GM18868 (cell line): ENCODE measurements around the gene TOX2.

Experiments
- ATAC-seq: cut with Tn5 transposase; IDR thresholded peaks from one replicate; pipeline ENCODE4 v1.9.1; 2021; ENCODE audit warnings: mild to moderate bottlenecking, moderate library complexity; ENCODE audit not compliant: unreplicated experiment

TOX2 gene, protein sequence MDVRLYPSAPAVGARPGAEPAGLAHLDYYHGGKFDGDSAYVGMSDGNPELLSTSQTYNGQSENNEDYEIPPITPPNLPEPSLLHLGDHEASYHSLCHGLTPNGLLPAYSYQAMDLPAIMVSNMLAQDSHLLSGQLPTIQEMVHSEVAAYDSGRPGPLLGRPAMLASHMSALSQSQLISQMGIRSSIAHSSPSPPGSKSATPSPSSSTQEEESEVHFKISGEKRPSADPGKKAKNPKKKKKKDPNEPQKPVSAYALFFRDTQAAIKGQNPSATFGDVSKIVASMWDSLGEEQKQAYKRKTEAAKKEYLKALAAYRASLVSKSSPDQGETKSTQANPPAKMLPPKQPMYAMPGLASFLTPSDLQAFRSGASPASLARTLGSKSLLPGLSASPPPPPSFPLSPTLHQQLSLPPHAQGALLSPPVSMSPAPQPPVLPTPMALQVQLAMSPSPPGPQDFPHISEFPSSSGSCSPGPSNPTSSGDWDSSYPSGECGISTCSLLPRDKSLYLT

GRCh38 chr20:43914311-43915210 is at the start of gene TOX2:
Gene TOX2, plus strand, starts transcription at chr20:43914852. Its CDS starts 40 bp downstream, at chr20:43914892.
- no peak for ATAC-seq

DNA sequence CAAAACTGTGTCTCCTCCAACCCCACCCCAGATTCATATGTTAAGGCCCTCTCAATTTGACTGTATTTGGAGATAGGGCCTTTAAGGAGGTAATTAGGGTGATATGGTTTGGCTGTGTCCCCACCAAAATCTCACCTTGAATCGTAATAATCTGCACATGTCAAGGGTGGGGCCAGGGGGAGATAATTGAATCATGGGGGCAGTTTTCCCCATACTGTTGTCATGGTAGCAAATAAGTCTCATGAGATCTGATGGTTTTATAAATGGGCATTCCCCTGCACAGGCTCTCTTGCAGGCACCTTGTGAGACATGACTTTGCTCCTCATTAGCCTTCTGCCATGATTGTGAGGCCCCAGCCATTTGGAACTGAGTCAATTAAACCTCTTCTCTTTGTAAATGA is 46.6 kb upstream of the TOX2 start:
- no peak for ATAC-seq

- no peak for ATAC-seq
These were observed 44.2 kb upstream of the TOX2 start for GRCh38 chr20:43870484-43870883.

- ATAC-seq: no peak
These were observed 35.9 kb upstream of the TOX2 start for GRCh38 chr20:43878776-43879175.

DNA sequence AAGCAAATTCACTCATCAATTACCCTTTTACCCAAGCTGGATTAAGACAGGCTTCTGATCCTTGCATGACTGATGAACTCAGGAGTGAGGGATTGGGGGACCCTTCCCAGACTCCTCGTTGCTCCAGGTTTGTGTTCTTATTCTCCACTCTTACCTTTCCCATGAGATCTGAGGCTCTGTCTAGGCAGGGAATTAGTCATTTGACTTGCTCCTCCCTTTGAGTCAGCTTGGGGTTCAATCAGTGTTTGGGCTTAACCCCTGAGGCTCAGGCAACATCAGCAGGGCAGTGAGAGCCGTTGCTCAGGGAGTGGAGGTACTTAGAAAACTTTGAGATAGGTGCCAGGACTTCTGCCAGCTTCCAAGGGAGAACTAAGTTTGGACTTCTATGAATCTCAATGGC is 20.7 kb upstream of the TOX2 start:
- ATAC-seq: no peak

DNA sequence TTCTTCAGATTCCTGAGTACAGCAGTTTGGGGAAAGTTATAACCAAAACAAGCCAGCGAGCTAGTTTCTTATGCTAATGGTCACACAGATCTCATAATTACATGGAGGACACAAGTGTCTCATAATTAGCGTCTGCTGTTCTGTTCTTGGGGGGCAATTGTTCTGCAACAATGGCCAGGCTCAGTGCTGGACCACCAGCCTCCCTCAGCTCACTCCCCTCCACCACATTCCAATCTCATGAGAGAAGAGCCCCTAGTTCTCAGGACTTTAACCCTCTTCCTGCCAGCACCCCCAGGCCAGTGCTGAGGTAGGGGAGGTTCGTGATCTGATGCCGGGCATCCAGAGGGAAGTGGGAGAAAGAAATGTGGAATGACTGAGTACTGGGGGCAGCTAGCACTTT is 20.2 kb upstream of the TOX2 start:
- no peak for ATAC-seq

GRCh38 chr20:43895235-43895634 is 19.4 kb upstream of the TOX2 start:
- ATAC-seq: no peak

DNA sequence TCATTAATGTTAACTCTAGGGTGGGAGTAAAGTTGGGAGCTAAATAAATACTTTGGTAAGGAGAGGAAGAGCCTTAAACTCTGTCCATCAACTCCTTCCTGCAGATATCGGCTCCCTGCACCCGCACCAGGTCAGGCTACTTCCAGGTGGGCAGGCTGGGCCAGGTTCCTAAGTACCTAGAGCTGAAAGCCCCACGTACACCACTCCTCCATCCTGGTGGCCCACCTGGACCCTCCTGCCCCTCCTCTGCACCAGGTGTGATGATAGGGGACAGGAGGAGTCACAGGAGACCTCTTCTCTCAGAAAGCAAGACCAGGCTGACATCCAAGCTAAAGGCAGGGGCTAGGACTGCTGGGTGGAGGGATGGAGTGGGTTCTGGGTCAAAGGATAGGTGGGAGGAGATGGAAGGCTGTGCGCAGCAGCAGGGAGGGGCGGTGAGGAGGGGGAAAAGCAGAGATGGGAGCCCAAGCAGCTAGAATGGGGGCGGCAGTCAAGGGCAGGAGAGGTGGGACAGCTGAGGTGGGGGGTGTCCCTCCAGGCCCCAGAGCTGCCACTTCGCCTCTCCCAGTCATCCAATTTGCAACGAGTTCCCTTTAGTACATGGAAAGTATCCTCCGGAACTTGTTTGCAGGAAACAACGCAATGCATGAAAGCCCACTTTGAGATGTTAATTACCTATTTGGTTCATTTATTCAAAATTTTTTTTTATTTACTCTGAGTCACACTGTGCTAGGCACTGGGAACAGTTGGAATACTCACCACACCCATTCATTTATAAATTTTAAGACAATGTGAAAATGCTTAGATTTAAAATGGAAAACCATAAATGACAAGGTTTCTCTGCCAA is 15.2 kb upstream of the TOX2 start:
- no peak for ATAC-seq

GRCh38 chr20:43900121-43900466 is 14.6 kb upstream of the TOX2 start:
- ATAC-seq: no peak

DNA sequence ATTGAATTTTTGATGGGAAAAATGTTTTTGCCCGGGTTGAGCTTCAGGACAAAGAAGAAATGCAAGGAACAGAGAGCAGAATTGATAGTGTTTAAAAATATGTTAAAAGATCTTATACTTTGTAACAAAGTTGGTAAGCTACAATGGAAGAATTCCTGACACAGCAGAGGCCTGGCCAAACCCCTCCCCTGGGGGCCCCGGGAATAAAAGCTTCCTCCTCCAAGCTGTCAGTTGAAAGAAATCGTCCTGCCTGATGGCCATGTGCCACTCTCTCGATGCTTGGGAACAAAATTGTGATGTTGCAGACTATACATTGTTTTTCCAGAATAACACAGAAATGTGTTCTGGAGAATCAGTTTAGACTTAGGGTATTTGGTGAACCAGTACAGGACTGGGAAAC is 14.2 kb upstream of the TOX2 start:
- no peak for ATAC-seq

GRCh38 chr20:43901296-43901695 is 13.4 kb upstream of the TOX2 start:
- ATAC-seq: no peak

DNA sequence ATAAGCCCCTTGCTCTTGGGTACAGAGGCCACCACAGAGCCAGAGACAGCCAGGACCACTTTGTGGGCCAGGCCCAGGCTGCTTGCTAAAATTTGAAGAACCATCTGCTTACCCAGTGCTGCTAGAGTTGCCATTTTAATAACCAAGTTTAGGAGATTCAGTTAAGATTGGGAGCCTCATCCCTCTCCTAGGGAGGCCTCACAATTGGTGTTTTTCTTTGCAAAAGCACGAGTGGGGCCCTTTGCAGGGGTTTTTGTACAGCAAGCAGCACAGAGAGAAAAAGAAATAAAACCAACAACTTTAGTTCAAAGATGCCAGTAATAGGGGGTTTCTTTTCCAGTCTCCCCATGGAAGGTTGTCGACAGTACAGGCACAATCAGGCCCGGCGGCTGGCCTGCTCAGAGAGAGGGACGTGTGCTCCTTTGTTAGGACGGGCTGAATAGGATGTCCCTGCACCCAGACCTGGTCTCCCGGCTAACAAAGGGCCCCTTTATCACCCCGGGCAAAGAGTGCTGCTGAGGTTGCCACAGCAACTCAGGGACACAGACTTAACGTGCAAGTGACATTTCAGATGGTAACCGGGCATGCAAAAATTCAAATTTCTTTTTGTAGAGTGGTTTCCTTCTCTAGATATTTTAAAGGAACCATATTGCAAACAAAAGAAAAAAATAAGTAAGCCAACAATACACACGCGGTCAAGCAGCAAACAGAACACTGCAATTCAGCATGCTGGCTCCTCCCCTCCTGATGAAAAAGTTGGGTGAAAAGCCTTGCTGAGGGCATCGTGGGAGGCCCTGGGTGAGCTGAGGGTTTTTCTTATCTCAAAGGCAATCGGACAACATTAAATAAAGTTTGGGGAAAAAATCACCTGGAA is 10.5 kb upstream of the TOX2 start:
- ATAC-seq: no peak

DNA sequence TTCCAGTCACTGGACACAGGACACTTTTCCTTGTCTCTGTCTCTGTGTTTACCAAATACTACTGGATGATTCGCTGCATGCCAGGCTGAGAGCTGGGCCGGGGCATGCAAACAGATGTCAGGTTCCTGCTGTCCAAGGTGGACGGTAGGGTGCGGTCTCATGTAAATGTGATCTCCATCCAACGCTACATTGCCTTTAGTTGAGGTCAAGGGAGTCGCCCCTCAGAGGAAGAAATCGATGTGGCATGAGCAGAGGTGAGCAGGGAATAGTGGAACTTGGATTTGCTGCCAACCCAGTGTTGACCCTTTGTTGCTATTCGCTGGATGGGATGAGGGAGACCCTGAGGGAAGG is 9.8 kb upstream of the TOX2 start:
- ATAC-seq: no peak

DNA sequence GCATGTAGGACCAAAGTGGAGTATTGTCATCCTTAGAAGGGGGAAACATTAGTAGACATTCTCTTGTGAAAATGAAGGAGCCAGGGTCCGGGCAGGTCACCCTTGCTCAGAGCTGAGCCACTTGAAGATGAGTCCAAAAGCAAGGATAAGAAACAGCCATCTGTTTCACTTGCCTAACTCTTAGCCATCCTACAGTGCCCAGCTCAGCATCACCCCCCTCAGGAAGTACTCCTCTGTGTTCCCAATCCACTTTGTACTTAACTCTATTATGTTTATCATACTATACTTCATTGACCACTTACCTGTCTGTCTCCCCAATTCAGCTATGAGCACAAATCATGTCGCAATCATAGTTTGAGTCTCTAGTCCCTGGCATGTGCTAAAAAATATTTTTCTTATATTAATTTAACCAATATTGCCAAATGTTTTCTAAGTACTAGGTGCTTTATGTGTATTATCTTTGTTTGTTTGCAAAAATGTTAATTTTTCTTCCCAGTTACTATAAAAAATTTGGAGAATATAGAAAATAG is 8.1 kb upstream of the TOX2 start:
- no peak for ATAC-seq

DNA sequence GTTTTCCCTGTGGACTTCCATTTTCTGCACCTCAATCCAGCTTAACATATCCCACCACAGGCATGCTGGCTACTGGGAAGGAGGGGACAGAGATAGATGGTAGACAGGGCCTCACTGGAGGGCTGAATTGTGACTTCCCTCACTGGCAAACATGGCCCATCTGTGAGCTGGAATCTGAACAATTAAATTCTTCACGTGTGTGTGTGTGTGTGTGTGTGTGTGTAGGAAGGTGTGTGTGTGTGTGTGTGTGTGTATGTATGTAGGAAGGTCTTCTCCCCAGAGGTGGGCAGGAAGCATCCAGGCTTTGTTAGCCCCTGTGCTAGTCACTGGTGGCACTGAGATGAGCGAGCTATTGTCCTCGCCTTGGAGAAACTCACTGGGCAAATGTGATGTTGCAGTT is 5.4 kb upstream of the TOX2 start:
- ATAC-seq: no peak

DNA sequence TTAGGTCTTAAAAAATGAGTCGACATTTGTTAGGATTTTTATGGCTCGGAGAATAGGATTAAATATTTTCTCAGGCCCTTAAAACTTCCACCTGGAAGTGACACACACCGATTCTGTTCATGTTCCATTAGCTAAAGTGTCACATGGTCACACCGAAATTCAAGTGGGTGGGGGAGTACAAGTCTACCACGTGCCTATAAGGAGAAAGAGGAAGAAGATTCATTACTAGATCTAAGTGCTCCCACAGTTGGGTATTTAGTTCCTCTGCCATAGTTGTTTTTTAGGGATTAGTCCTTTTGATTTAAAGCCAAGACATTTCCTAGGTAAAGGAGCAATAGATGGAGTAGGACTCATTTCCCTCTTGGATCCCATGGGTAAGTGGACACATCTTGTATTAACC is 4.9 kb upstream of the TOX2 start:
- no peak for ATAC-seq

DNA sequence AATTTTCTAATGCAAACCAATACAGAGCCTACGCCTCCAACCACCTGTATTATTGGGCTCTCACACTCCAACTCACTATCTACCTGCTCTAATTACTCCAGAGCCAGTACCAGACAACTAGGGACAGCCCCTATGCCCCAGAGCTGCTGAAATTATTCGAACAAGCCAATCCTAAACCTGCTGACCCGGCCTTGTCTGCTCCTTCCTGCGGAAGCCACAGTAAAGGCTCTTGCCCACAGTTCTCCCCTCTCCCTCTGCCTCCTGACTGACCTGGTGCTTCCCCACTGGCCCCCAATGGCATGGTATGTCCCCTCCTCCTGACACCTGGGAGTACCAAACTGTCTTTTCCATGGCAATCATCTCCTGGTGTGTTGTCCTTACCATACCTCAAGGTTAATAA is 4.1 kb upstream of the TOX2 start:
- no peak for ATAC-seq

- ATAC-seq: no peak
These were observed 3.6 kb upstream of the TOX2 start for GRCh38 chr20:43911066-43911465.

DNA sequence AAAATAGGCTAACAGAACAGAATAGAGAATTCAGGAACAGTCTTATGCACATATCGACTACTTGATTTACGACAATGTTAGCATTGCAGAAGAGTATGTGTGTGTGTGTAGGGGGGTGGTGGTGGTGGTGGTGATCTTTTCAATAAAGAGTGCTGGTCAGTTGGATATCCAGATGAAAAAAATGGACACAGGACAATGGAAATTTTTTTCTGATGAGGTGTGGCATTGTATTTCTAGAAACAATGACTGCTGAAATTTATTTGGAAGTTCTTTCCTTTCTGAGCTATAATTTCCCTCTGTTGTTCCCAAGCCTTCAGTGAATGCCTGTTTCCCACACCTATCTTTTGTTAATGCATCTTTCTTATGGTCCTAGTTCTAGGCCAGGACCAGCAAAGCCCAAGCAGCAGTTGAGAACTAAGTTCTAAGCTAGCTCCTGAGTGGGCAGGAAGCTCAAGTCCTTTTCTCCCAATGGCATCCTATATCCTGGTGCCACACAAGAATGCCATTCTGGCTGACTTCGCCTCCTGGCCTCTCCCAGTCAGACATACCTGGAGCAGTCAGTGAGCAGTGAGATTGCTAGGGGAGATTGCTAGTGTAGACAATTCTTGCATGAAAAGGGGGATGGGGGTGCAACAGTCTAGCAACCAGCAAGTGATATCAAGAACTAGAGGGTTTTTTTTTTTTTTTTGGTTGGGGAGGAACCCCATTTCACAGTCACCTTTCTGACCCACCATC is 1.2 kb upstream of the TOX2 start:
- ATAC-seq: no peak
